ENCODE measurements around the gene P2RY6. TPM values are rescaled to one million over a fixed set of nuclear protein-coding genes. Genes with fewer than 3 reads are reported as not detected.
A peak's percentile ranks its signal among the peaks of the same experiment; 100 is the strongest.

Gene P2RY6
- polyA plus RNA-seq, 2 of the 4 experiments (the other 2 are of a cell fraction) = 6.8 to 8.8 TPM

GRCh38 chr11:73258104-73259035, 13.8 kb upstream of the P2RY6 start:
- Histone ChIP-seq H3K4me2 (peak overlapping the region; percentile 29), H3K4me3 (no peak overlapping the region), H3K9me3 (no peaks in the 10 kb centered on the region), H3K4me1 (peaks cover 25% of the 10 kb centered on the region), H3K27ac (peak overlapping the region; percentile 51 to 85)
- DNase-seq (ENCODE audit: low read depth in 1 of 2, low spot score in 1 of 2) = no peak
- POLR2A ChIA-PET = interaction anchor here (1.0 kb wide), 1 partner anchor 14 kb away, joined by 3 read pairs; the partner anchor contains the start of gene P2RY6
- TF ChIP-seq HOXB5 (CRISPR knock-in tag; IDR thresholded peaks at IDR 0.05) (no peak), CHD4 (IDR thresholded peaks at IDR 0.05; ENCODE audit: borderline replicate concordance) (no peak), HDAC2 (IDR thresholded peaks at IDR 0.05) (no peak), EP300 (IDR thresholded peaks at IDR 0.05) (no peak)
- CTCF ChIA-PET = interaction anchor here (0.6 to 4.7 kb wide), 12 partner anchors 8 to 356 kb away, joined by 3 to 46 read pairs (median 3); partner anchors contain the start of gene P2RY6
- WGBS (ENCODE audit: missing lambda C conversion rate) = 93% methylated on average over 7 of the region's 7 CpGs
- ATAC-seq = peak in 1 of 2 experiments; percentile 5; a peak in 3 of 6 replicates
- no peak for FAIRE-seq

GRCh38 chr11:73259406-73260126, 12.6 kb upstream of the P2RY6 start:
- no peak for ATAC-seq
- Histone ChIP-seq H3K27ac (peak overlapping the region in 1 of 2 experiments; percentile 85; a peak in 2 of 6 replicates), H3K9me3 (no peaks in the 10 kb centered on the region), H3K4me1 (peaks cover 25% of the 10 kb centered on the region), H3K4me2 (no peak overlapping the region), H3K4me3 (no peak overlapping the region)
- CTCF ChIA-PET = interaction anchor here (0.7 to 4.7 kb wide), 5 partner anchors 12 to 575 kb away, joined by 3 to 29 read pairs (median 3); partner anchors contain the start of gene P2RY6
- 84% methylated on average over 3 of the region's 3 CpGs for WGBS (ENCODE audit: missing lambda C conversion rate)
- FAIRE-seq = no peak
- POLR2A ChIA-PET = no interaction called here
- no peak for DNase-seq (ENCODE audit: low read depth in 1 of 2, low spot score in 1 of 2)
- TF ChIP-seq NR3C1 (IDR thresholded peaks at IDR 0.05) (no peak), PHF8 (IDR thresholded peaks at IDR 0.05; ENCODE audit: borderline replicate concordance, low read depth) (no peak), NPAS2 (CRISPR knock-in tag; IDR thresholded peaks at IDR 0.05; ENCODE audit: borderline replicate concordance) (no peak), ZC3H11A (IDR thresholded peaks at IDR 0.05) (no peak), POLR2AphosphoS2 (conservative IDR thresholded peaks at IDR 0.05; ENCODE audit: low read length) (no peak), FOSB (CRISPR knock-in tag; IDR thresholded peaks at IDR 0.05) (no peak), SREBF2 (IDR thresholded peaks at IDR 0.05) (no peak), HOXA7 (CRISPR knock-in tag; IDR thresholded peaks at IDR 0.05) (no peak), HES2 (IDR thresholded peaks at IDR 0.05) (no peak), ESRRA (IDR thresholded peaks at IDR 0.05; ENCODE audit: borderline replicate concordance, low read length) (no peak), BCL3 (IDR thresholded peaks at IDR 0.05) (no peak), RFX5 (IDR thresholded peaks at IDR 0.05) (no peak), ZSCAN20 (CRISPR knock-in tag; IDR thresholded peaks at IDR 0.05) (no peak), RNF2 (IDR thresholded peaks at IDR 0.05; ENCODE audit: borderline replicate concordance, low read depth) (no peak)

- H3K4me2 ChIP-seq = no peak overlapping the region
- TF ChIP-seq ZFP36 (IDR thresholded peaks at IDR 0.05; ENCODE audit: borderline replicate concordance, partially characterized antibody) (no peak), TFCP2L1 (CRISPR knock-in tag; IDR thresholded peaks at IDR 0.05) (no peak)
- FAIRE-seq = no peak
- DNase-seq (ENCODE audit: low read depth in 1 of 2, low spot score in 1 of 2) = no peak
- H3K4me3 ChIP-seq = no peak overlapping the region
- no peak for ATAC-seq
- ChIA-PET POLR2A (no interaction called here), CTCF (interaction anchor here (1.3 to 16.0 kb wide), 5 partner anchors 11 to 118 kb away, joined by 3 to 224 read pairs (median 22); partner anchors contain the start of gene P2RY6)
- peaks cover 25% of the 10 kb centered on the region for H3K4me1 ChIP-seq
- H3K27ac ChIP-seq = no peak overlapping the region
- no peaks in the 10 kb centered on the region for H3K9me3 ChIP-seq
Measured at GRCh38 chr11:73260127-73260457, 12.0 kb upstream of the P2RY6 start.
